HCT116 (cell line): ENCODE data around the gene SDK2. TPM values are rescaled to one million over a fixed set of nuclear protein-coding genes. Genes with fewer than 3 reads are reported as not detected.

Experiments used
- ATAC-seq: fragments of 200-7000 bp; cut with Tn5 transposase; 2 replicates; pipeline ENCODE4 v1.9.1; 2020; ENCODE audit warnings: mild to moderate bottlenecking, moderate library complexity
- BruUV-seq: library from RNA; stranded (reverse); fragments of 400-500 nt; replicated peaks from 2 replicates; lab custom pipeline; 2021; lab: Mats Ljungman, UMichigan
- CTCF ChIA-PET: fragments of 300-600 bp; sonication (Branson Sonifier 250); formaldehyde crosslinking; loops from one replicate; lab custom pipeline; 2021; ENCODE audit warnings: antibody characterized with exemption; lab: Charles Lee
- POLR2A ChIA-PET: fragments of 300-600, 350-600 bp; sonication (Branson Sonifier 250); formaldehyde crosslinking; loops from one replicate; lab custom pipeline; 2021; ENCODE audit warnings: antibody characterized with exemption; lab: Charles Lee
- RAD21 ChIA-PET, 2 experiments: fragments of 300-600 bp; sonication (Branson Sonifier 250); formaldehyde crosslinking; loops; one replicate each; lab custom pipeline; 2023; ENCODE audit warnings: low total read pairs in 2 of 2; ENCODE audit not compliant: uncharacterized antibody in 2 of 2, unreplicated experiment in 2 of 2, low non-redundant PET in 1 of 2; lab: Charles Lee
- DNase-seq: peaks from one replicate; pipeline ENCODE4 v3.0.0-alpha.2; 2010; ENCODE audit warnings: low read depth, low spot score
- H2AFZ ChIP-seq: fragments of 200-600 bp; shearing (Covaris generic), sonication (generic); 2 replicates; pipeline ENCODE4 v1.6.1; 2017; ENCODE audit warnings: low read depth, mixed run types, mixed read lengths, antibody characterized with exemption, low read length; ENCODE audit not compliant: poor library complexity, severe bottlenecking
- H3K27ac ChIP-seq: 2 replicates; pipeline ENCODE4 v1.5.1; 2012; ENCODE audit warnings: low read depth, low read length
- H3K27me3 ChIP-seq: fragments of 200-600 bp; sonication (generic); 2 replicates; pipeline ENCODE4 v1.6.1; 2016; ENCODE audit warnings: mixed run types, low read length, mixed read lengths; ENCODE audit not compliant: insufficient read depth
- H3K36me3 ChIP-seq, 2 experiments: fragments of 200-500 bp in 1 of 2; fragments of 200-600 bp in 1 of 2; sonication (Bioruptor generic) in 1 of 2; sonication (generic) in 1 of 2; 2 replicates each; pipeline versions ENCODE4 v1.5.1 to v1.6.1; 2014 to 2016; ENCODE audit warnings: low read length in 2 of 2, inconsistent platforms in 1 of 2, mixed read lengths in 1 of 2, mixed run types in 1 of 2; ENCODE audit not compliant: insufficient read depth in 2 of 2, control insufficient read depth in 1 of 2
- H3K4me1 ChIP-seq, 2 experiments: fragments of 200-600 bp in 1 of 2; sonication (generic) in 1 of 2; 2 replicates each; pipeline versions ENCODE4 v1.5.1 to v1.6.1; 2012 to 2017; ENCODE audit warnings: low read length in 2 of 2, inconsistent platforms in 1 of 2, mild to moderate bottlenecking in 1 of 2, mixed read lengths in 1 of 2, mixed run types in 1 of 2, moderate library complexity in 1 of 2; ENCODE audit not compliant: insufficient read depth in 2 of 2, control insufficient read depth in 1 of 2
- H3K4me2 ChIP-seq: fragments of 200-600 bp; sonication (generic); 2 replicates; pipeline ENCODE4 v1.6.1; 2017; ENCODE audit warnings: mixed run types, low read length, mixed read lengths
- H3K4me3 ChIP-seq, 2 experiments: fragments of 200-600 bp in 1 of 2; sonication (generic) in 1 of 2; replicated peaks in 1 of 2; 2 replicates each; pipeline ENCODE4 v1.5.1; 2011 to 2016; ENCODE audit warnings: low read length in 2 of 2, control low read depth in 1 of 2, low read depth in 1 of 2, mild to moderate bottlenecking in 1 of 2, mixed read lengths in 1 of 2, mixed run types in 1 of 2
- H3K79me2 ChIP-seq: fragments of 200-600 bp; sonication (generic); 2 replicates; pipeline ENCODE4 v1.6.1; 2017; ENCODE audit warnings: mild to moderate bottlenecking, mixed run types, low read length, moderate library complexity, mixed read lengths; ENCODE audit not compliant: insufficient read depth
- H3K9ac ChIP-seq: fragments of 200-600 bp; sonication (generic); 2 replicates; pipeline ENCODE4 v1.6.1; 2016; ENCODE audit warnings: low read length, mixed read lengths
- H3K9me2 ChIP-seq: fragments of 200-600 bp; sonication (generic), shearing (Covaris generic); 2 replicates; pipeline ENCODE4 v1.6.1; 2017; ENCODE audit warnings: mixed run types, mild to moderate bottlenecking, moderate library complexity; ENCODE audit not compliant: insufficient read depth
- H3K9me3 ChIP-seq, 2 experiments: fragments of 200-500 bp in 1 of 2; fragments of 200-600 bp in 1 of 2; sonication (Bioruptor generic) in 1 of 2; sonication (generic) in 1 of 2; 2 replicates each; pipeline ENCODE4 v1.6.1; 2014 to 2017; ENCODE audit warnings: low read length in 2 of 2, mixed read lengths in 2 of 2, inconsistent platforms in 1 of 2, low read depth in 1 of 2, mild to moderate bottlenecking in 1 of 2, mixed run types in 1 of 2, moderate library complexity in 1 of 2; ENCODE audit not compliant: control insufficient read depth in 1 of 2, insufficient read depth in 1 of 2
- H4K20me1 ChIP-seq: fragments of 200-600 bp; sonication (generic), shearing (Covaris generic); 2 replicates; pipeline ENCODE4 v1.6.1; 2017; ENCODE audit warnings: mixed run types, mild to moderate bottlenecking, moderate library complexity; ENCODE audit not compliant: insufficient read depth
- CBX3 ChIP-seq: IDR thresholded peaks from 2 replicates; pipeline ENCODE4 v1.6.1; 2012; ENCODE audit warnings: low read depth
- CTCF ChIP-seq, 3 experiments: fragments of 200-600 bp in 1 of 3; sonication (generic) in 1 of 3; IDR thresholded peaks in 2 of 3; conservative IDR thresholded peaks in 1 of 3; 2 replicates each; pipeline ENCODE4 v1.5.1; 2012 to 2017; ENCODE audit warnings: low read depth in 2 of 3, low read length in 2 of 3, antibody characterized with exemption in 1 of 3, borderline replicate concordance in 1 of 3, control low read depth in 1 of 3, mild to moderate bottlenecking in 1 of 3, mixed read lengths in 1 of 3, mixed run types in 1 of 3, moderate library complexity in 1 of 3; ENCODE audit not compliant: insufficient read depth in 1 of 3
- ELF1 ChIP-seq: IDR thresholded peaks from 2 replicates; pipeline ENCODE4 v1.6.1; 2012; ENCODE audit warnings: low read depth, borderline replicate concordance
- EZH2phosphoT487 ChIP-seq: fragments of 200-600 bp; IDR thresholded peaks from 2 replicates; pipeline ENCODE4 v1.6.1; 2018; ENCODE audit warnings: antibody characterized with exemption, borderline replicate concordance
- RAD21 ChIP-seq: IDR thresholded peaks from 2 replicates; pipeline ENCODE4 v1.6.1; 2012; ENCODE audit warnings: low read depth, mild to moderate bottlenecking
- REST ChIP-seq: IDR thresholded peaks from 2 replicates; pipeline ENCODE4 v1.6.1; 2012; ENCODE audit warnings: low read depth
- SRF ChIP-seq: IDR thresholded peaks from 2 replicates; pipeline ENCODE4 v1.6.1; 2012; ENCODE audit warnings: low read depth
- YY1 ChIP-seq: IDR thresholded peaks from 2 replicates; pipeline ENCODE4 v1.6.1; 2011; ENCODE audit warnings: low read length, low read depth, moderate library complexity, mild to moderate bottlenecking; ENCODE audit not compliant: insufficient replicate concordance; ENCODE audit errors: extremely low read depth
- ZFX ChIP-seq: fragments of 450-650 bp; IDR thresholded peaks from 2 replicates; pipeline ENCODE4 v1.6.1; 2017
- intact Hi-C: fragments of 100-400 bp; cut with micrococcal nuclease; formaldehyde crosslinking; loops from 2 replicates; pipeline ENCODE4 v1.10.0; 2022
- total RNA-seq: library from RNA; stranded (reverse); gene quantifications from one replicate; pipeline ENCODE4 v1.2.1, GENCODE V29; 2021; ENCODE audit not compliant: unreplicated experiment

The SDK2 gene
- total RNA-seq, 1 experiment from 2014 or later, result 0.10 TPM

- no peak for TF ChIP-seq ELF1
- TF ChIP-seq YY1, result no peak
- no peak for TF ChIP-seq EZH2phosphoT487
- no peak for TF ChIP-seq SRF
- no peak for TF ChIP-seq CBX3
- no peak for TF ChIP-seq RAD21
- TF ChIP-seq CTCF (IDR thresholded peaks at IDR 0.05 in 2 of 3, conservative IDR thresholded peaks at IDR 0.05 in 1 of 3; ENCODE audit: borderline replicate concordance in 1 of 3, insufficient read depth in 1 of 3, low read depth in 2 of 3, low read length in 2 of 3), result no peak
- TF ChIP-seq ZFX, result no peak
- TF ChIP-seq, all 23 proteins: peak for 0
Measured at GRCh38 chr17:73637866-73638265, 6.4 kb downstream of the SDK2 start (continued).

- Histone ChIP-seq H3K9me2 (no peaks in the 10 kb centered on the region), H3K79me2 (no peaks in the 10 kb centered on the region), H3K9me3 (no peaks in the 10 kb centered on the region), H3K9ac (no peak overlapping the region), H3K4me2 (no peak overlapping the region), H3K4me3 (no peak overlapping the region), H3K27ac (no peak overlapping the region), H3K4me1 (no peaks in the 10 kb centered on the region), H2AFZ (no peak overlapping the region), H3K27me3 (no peaks in the 10 kb centered on the region), H3K36me3 (no peaks in the 10 kb centered on the region), H4K20me1 (no peaks in the 10 kb centered on the region)
- no peak for TF ChIP-seq REST
- RAD21 ChIA-PET, result no interaction called here
- no peak for DNase-seq
- POLR2A ChIA-PET, result no interaction called here
- no peak for ATAC-seq
- no TSS peak for BruUV-seq
- intact Hi-C loops, result no loop called here
- CTCF ChIA-PET, result no interaction called here
Measured at GRCh38 chr17:73635101-73635817, 9.0 kb downstream of the SDK2 start.
